Measurements from ENCODE around the gene CCDC51.
"Not testable (repeated sequence)": the region's sequence is repeated elsewhere in the genome, so short reads cannot be mapped to it uniquely, and the experiment has no call there.

The CCDC51 gene

DNA sequence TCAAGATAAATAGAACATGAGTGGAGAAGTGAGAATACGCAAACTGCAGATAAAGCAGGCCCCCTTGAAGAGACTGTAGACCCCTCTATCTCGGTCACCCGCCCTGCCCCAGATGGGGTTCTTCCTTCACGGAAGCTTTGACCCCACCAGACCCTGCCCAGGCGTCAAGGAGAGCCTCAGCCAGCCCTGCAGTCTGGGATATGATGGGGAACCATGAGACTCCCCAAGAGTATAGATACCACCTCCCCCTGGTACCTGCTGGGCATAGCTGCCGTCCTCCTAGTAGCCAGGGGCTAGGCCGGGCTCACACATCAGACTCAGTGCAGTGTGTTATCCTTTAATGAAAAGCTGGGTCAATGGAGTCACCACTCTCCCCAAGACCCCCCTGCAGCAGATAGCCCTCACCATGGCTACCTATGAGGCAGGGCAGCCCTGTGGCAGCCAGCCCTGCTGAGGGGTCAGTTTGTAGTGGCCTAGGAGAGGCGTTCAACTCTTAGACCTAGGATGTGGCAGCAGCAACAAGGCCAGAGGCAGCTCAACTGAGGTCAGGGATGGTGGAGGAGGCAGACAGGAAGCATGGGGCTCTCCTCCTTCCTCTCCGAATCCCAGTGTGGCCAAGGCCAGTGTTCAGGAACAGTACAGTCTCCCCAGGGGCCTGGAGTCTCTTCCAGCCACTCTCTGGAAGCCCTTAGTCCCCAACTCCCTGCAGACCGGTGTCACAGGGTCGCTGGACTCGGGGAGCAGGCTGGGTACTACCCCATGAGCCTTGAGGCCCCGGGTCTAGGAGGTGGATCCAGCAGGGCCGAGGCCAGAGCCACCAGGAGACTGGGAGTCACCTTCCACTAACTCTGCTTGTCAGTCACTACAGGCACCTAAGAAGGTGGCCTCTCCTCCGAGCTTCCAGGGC lies 36.1 kb downstream of the CCDC51 start:
- DNase-seq (ENCODE audit: low spot score) = no peak
- ChIA-PET CTCF (interaction anchor here (0.6 to 5.9 kb wide), 2 partner anchors 33 to 126 kb away, joined by 3 to 68 read pairs; no protein-coding TSS in a partner anchor), POLR2A (ENCODE audit: low non-redundant PET) (no interaction called here)

DNA sequence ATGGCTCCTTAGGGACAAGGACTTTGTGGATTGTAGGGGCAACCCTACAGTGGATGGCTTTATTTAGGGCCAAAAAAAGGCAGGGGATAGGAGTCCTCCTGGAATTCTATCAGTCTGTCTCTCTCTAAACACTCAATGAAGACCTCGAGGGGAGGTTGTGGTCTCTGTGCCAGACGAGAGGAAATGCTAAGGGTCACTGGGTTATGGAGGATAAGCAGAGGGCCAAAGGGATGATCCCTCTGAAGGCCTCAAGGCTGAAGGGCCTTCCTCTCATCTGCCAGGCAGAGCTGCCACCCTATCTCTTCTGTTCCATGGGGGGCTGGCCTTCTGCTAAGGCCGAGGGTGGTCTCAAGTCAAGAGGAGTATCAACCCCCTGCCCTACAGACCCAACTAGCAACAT lies 37.0 kb downstream of the CCDC51 start:
- CTCF ChIA-PET = interaction anchor here (1.1 to 5.9 kb wide), 2 partner anchors 33 to 37 kb away, joined by 3 to 68 read pairs; partner anchors contain the start of genes CCDC51 and TMA7
- TF ChIP-seq, protein P1, sequence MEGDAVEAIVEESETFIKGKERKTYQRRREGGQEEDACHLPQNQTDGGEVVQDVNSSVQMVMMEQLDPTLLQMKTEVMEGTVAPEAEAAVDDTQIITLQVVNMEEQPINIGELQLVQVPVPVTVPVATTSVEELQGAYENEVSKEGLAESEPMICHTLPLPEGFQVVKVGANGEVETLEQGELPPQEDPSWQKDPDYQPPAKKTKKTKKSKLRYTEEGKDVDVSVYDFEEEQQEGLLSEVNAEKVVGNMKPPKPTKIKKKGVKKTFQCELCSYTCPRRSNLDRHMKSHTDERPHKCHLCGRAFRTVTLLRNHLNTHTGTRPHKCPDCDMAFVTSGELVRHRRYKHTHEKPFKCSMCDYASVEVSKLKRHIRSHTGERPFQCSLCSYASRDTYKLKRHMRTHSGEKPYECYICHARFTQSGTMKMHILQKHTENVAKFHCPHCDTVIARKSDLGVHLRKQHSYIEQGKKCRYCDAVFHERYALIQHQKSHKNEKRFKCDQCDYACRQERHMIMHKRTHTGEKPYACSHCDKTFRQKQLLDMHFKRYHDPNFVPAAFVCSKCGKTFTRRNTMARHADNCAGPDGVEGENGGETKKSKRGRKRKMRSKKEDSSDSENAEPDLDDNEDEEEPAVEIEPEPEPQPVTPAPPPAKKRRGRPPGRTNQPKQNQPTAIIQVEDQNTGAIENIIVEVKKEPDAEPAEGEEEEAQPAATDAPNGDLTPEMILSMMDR (conservative IDR thresholded peaks at IDR 0.05; ENCODE audit: low read depth) = no peak
- POLR2A ChIA-PET (ENCODE audit: low non-redundant PET) = interaction anchor here (0.6 kb wide), 1 partner anchor 35 kb away, joined by 3 read pairs; no protein-coding TSS in a partner anchor
- H3K27ac ChIP-seq = peak overlapping the region; percentile 99
- DNase-seq (ENCODE audit: low spot score) = no peak

More for the DNA sequence above, 36.1 kb downstream of the CCDC51 start:
- peak overlapping the region; percentile 99 for H3K27ac ChIP-seq
- TF ChIP-seq, protein P1 (conservative IDR thresholded peaks at IDR 0.05; ENCODE audit: low read depth) = no peak

DNA sequence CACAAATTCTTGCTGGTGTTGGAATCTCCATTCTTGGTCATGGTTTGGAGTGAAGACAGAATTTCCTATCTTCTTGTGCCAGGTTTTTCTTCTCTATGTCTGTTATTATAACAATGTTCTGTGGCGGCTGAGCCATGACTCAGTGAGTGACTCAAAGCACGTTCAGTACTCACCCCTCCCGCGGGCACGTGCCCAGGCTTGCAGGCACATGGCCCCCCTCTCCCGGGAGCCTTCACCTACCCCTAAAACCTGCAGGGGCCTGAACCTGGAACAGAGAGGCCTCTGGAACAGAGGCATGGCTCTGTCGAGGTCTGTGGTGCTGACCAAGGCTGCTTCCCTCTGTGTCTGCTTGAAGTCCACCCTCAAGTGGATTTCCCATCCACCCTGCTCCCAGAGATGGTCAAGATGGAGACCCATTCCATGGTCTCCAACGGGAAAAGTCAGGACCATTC lies 37.6 kb downstream of the CCDC51 start:
- DNase-seq (ENCODE audit: low spot score) = peak; percentile 88
- TF ChIP-seq, protein P1 (conservative IDR thresholded peaks at IDR 0.05; ENCODE audit: low read depth) = no peak
- ChIA-PET POLR2A (ENCODE audit: low non-redundant PET) (no interaction called here), CTCF (interaction anchor here (1.1 to 5.9 kb wide), 2 partner anchors 34 to 37 kb away, joined by 3 to 68 read pairs; partner anchors contain the start of genes CCDC51 and TMA7)
- H3K27ac ChIP-seq = peak overlapping the region; percentile 99

DNA sequence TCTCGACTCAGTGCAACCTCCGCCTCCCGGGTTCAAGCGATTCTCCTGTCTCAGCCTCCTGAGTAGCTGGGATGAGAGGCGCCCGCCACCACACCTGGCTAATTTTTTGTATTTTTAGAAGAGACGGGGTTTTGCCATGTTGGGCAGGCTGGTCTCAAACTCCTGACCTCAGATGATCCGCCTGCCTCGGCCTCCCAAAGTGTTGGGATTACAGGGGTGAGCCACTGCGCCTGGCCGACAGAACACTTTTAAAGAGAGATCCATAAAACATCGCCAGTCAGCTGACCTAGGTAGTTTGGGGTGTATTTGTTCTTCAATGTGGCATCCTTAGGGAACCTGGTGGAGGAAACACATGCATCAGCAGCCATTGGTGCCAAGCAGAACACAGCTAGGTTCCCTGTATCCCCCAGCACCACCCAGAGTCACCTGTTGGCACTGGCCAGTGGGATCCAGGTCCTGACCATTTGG lies 38.5 kb downstream of the CCDC51 start:
- CTCF ChIA-PET = interaction anchor here (0.6 to 5.9 kb wide), 10 partner anchors 14 to 157 kb away, joined by 3 to 68 read pairs (median 3); partner anchors contain the start of genes CCDC51 and TMA7
- H3K27ac ChIP-seq = peak overlapping the region; percentile 99
- POLR2A ChIA-PET (ENCODE audit: low non-redundant PET) = interaction anchor here (0.8 kb wide), 1 partner anchor 35 kb away, joined by 4 read pairs; no protein-coding TSS in a partner anchor
- not testable (repeated sequence) for DNase-seq (ENCODE audit: low spot score)

- TF ChIP-seq, protein P1 (conservative IDR thresholded peaks at IDR 0.05; ENCODE audit: low read depth) = peak; percentile 78
Measured at GRCh38 chr3:48400824-48401433, 39.0 kb downstream of the CCDC51 start.

GRCh38 chr3:48399387-48400172 lies 40.3 kb downstream of the CCDC51 start:
- H3K27ac ChIP-seq = peak overlapping the region; percentile 99
- no peak for DNase-seq (ENCODE audit: low spot score)
- ChIA-PET CTCF (interaction anchor here (0.6 to 5.9 kb wide), 4 partner anchors 37 to 126 kb away, joined by 3 to 68 read pairs (median 4); no protein-coding TSS in a partner anchor), POLR2A (ENCODE audit: low non-redundant PET) (interaction anchor here (0.5 to 1.0 kb wide), 3 partner anchors 18 to 145 kb away, joined by 3 to 4 read pairs (median 3); no protein-coding TSS in a partner anchor)
- TF ChIP-seq, protein P1 (conservative IDR thresholded peaks at IDR 0.05; ENCODE audit: low read depth) = no peak

More at GRCh38 chr3:48400824-48401433, 39.0 kb downstream of the CCDC51 start:
- peak overlapping the region; percentile 99 for H3K27ac ChIP-seq
- DNase-seq (ENCODE audit: low spot score) = peak; percentile 68
- ChIA-PET POLR2A (ENCODE audit: low non-redundant PET) (interaction anchor here (0.7 to 0.8 kb wide), 2 partner anchors 35 kb away, joined by 3 to 4 read pairs; no protein-coding TSS in a partner anchor), CTCF (interaction anchor here (0.5 to 5.9 kb wide), 13 partner anchors 15 to 201 kb away, joined by 3 to 68 read pairs (median 3); partner anchors contain the start of genes CCDC51 and TMA7)
